GM23338 (cell line): ENCODE data around the gene TLCD3A.

Experiments used
- CREB1 ChIP-seq: fragments of 250-450 bp; sonication (Bioruptor Pico); IDR thresholded peaks from 2 replicates; pipeline ENCODE4 v1.5.0; 2020; ENCODE audit warnings: low read depth, mild to moderate bottlenecking, moderate library complexity
- CTCF ChIP-seq, 2 experiments: fragments of 200-600 bp in 1 of 2; sonication (generic) in 1 of 2; conservative IDR thresholded peaks; 2 replicates each; pipeline versions ENCODE4 v1.5.1 to v1.6.1; 2016 to 2017; ENCODE audit warnings: antibody characterized with exemption in 2 of 2, low read depth in 2 of 2, mild to moderate bottlenecking in 2 of 2, moderate library complexity in 1 of 2
- EZH2 ChIP-seq: fragments of 200-600 bp; sonication (generic); IDR thresholded peaks from one replicate; pipeline ENCODE4 v1.8.0; 2017; ENCODE audit warnings: antibody characterized with exemption, mild to moderate bottlenecking, low read depth; ENCODE audit not compliant: unreplicated experiment
- EZH2phosphoT487 ChIP-seq: fragments of 200-600 bp; sonication (generic); IDR thresholded peaks from one replicate; pipeline ENCODE4 v1.8.1; 2018; ENCODE audit warnings: antibody characterized with exemption; ENCODE audit not compliant: unreplicated experiment
- JUNB ChIP-seq: IDR thresholded peaks from one replicate; pipeline ENCODE4 v1.6.1; 2016; ENCODE audit warnings: antibody characterized with exemption; ENCODE audit not compliant: unreplicated experiment
- POLR2AphosphoS5 ChIP-seq: IDR thresholded peaks from 2 replicates; pipeline ENCODE4 v1.6.1; 2016; ENCODE audit warnings: antibody characterized with exemption, low read depth
- REST ChIP-seq: IDR thresholded peaks from one replicate; pipeline ENCODE4 v1.6.1; 2018; ENCODE audit warnings: antibody characterized with exemption; ENCODE audit not compliant: unreplicated experiment
- STAT1 ChIP-seq: IDR thresholded peaks from one replicate; pipeline ENCODE4 v1.6.1; 2016; ENCODE audit warnings: antibody characterized with exemption; ENCODE audit not compliant: unreplicated experiment
- ZNF331 ChIP-seq: fragments of 250-450 bp; sonication (Bioruptor Pico); IDR thresholded peaks from 2 replicates; pipeline ENCODE4 v1.5.0; 2020; ENCODE audit warnings: low read depth, mild to moderate bottlenecking, moderate library complexity
- TF ChIP-seq, protein P1 (sequence below): IDR thresholded peaks from 2 replicates; pipeline ENCODE4 v1.6.1; 2016; ENCODE audit warnings: antibody characterized with exemption

GRCh38 chr17:784143-784542, 51.7 kb downstream of the TLCD3A start:
- TF ChIP-seq JUNB (no peak), CTCF (conservative IDR thresholded peaks at IDR 0.05; ENCODE audit: low read depth in 2 of 2) (no peak), REST (no peak), EZH2phosphoT487 (no peak), CREB1 (CRISPR knock-in tag) (no peak), POLR2AphosphoS5 (no peak), EZH2 (no peak), STAT1 (no peak), ZNF331 (CRISPR knock-in tag) (no peak)
- TF ChIP-seq, protein P1, sequence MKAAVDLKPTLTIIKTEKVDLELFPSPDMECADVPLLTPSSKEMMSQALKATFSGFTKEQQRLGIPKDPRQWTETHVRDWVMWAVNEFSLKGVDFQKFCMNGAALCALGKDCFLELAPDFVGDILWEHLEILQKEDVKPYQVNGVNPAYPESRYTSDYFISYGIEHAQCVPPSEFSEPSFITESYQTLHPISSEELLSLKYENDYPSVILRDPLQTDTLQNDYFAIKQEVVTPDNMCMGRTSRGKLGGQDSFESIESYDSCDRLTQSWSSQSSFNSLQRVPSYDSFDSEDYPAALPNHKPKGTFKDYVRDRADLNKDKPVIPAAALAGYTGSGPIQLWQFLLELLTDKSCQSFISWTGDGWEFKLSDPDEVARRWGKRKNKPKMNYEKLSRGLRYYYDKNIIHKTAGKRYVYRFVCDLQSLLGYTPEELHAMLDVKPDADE = no peak
